K562 (cell line): ENCODE data around the gene SCGB1D4. TPM values are rescaled to one million over a fixed set of nuclear protein-coding genes. Genes with fewer than 3 reads are reported as not detected.
A peak's percentile ranks its signal among the peaks of the same experiment; 100 is the strongest.

Source experiments
- MCM2 ChIP-seq: fragments of 450-650 bp; IDR thresholded peaks from 2 replicates; pipeline ENCODE4 v1.6.1; 2017; ENCODE audit warnings: low read depth, mild to moderate bottlenecking
- MECOM ChIP-seq: fragments of 250-450 bp; sonication (Bioruptor Pico); IDR thresholded peaks from 2 replicates; pipeline ENCODE4 v1.8.0; 2022; ENCODE audit warnings: inconsistent platforms
- RAD21 ChIP-seq, 2 experiments: fragments of 250-450 bp in 1 of 2; fragments of 450-650 bp in 1 of 2; sonication (Bioruptor Pico) in 1 of 2; formaldehyde crosslinking in 1 of 2; IDR thresholded peaks in 1 of 2; conservative IDR thresholded peaks in 1 of 2; 2 replicates each; pipeline versions ENCODE4 v1.4.0 to v1.8.0; 2020 to 2022; ENCODE audit warnings: mild to moderate bottlenecking in 2 of 2, moderate library complexity in 1 of 2
- TEAD4 ChIP-seq, 2 experiments: sonication (generic) in 1 of 2; formaldehyde crosslinking in 1 of 2; IDR thresholded peaks; 2 replicates each; pipeline versions ENCODE4 v1.6.1 to v1.8.0; 2012 to 2022; ENCODE audit warnings: borderline replicate concordance in 1 of 2, inconsistent platforms in 1 of 2, low read length in 1 of 2, mild to moderate bottlenecking in 1 of 2, missing genetic modification reagents in 1 of 2
- WHSC1 ChIP-seq: IDR thresholded peaks from one replicate; pipeline ENCODE4 v1.6.1; 2012; ENCODE audit warnings: low read length, control low read depth, inconsistent platforms
- ZNF589 ChIP-seq: fragments of 200-800 bp; sonication (Bioruptor generic); IDR thresholded peaks from 2 replicates; pipeline ENCODE4 v1.6.1; 2016; ENCODE audit warnings: low read depth, missing genetic modification characterization, missing compliant biosample characterization
- polyA plus RNA-seq, 8 experiments: library from polyadenylated mRNA; depleted of rRNA in 4 of 8; stranded (reverse) in 5 of 8; unstranded in 3 of 8; fragments of >200 nt; fragmentation: Nextera tagmentation in 2 of 8; fragmentation: Illumina TruSeq in 1 of 8; extraction: Ambion mirVana in 2 of 8; extraction: Trizol in 1 of 8; gene quantifications; 2 replicates each; pipeline versions ENCODE4 v1.2.1 to v1.2.3, GENCODE V29; 2011 to 2014; ENCODE audit warnings: inconsistent platforms in 1 of 8, missing spikeins in 1 of 8
- total RNA-seq, 7 experiments: library from RNA; depleted of rRNA in 6 of 7; stranded (reverse); fragments of >200 nt in 6 of 7; fragmentation: Illumina TruSeq in 2 of 7; extraction: Trizol in 2 of 7; gene quantifications; 2 replicates each; pipeline versions ENCODE4 v1.2.1 to v1.2.3, GENCODE V29; 2011 to 2021; ENCODE audit warnings: low replicate concordance in 1 of 7
- TF ChIP-seq, protein P1 (sequence below): fragments of 450-650 bp; IDR thresholded peaks from 2 replicates; pipeline ENCODE4 v1.7.1; 2018; ENCODE audit warnings: mild to moderate bottlenecking, low read depth; ENCODE audit not compliant: partially characterized antibody
- TF ChIP-seq, protein P2 (sequence below): sonication (generic); IDR thresholded peaks from 2 replicates; pipeline ENCODE4 v1.6.1; 2016
- TF ChIP-seq, protein P3 (sequence below): sonication (generic); formaldehyde crosslinking; IDR thresholded peaks from 2 replicates; pipeline ENCODE4 v1.8.0; 2023; ENCODE audit warnings: mild to moderate bottlenecking, missing genetic modification reagents
- TF ChIP-seq, protein P4 (sequence below): fragments of 450-650 bp; IDR thresholded peaks from 2 replicates; pipeline ENCODE4 v1.6.1; 2016; ENCODE audit warnings: mild to moderate bottlenecking, moderate library complexity

Gene SCGB1D4
- total and polyA plus RNA-seq, 9 of the 15 experiments (the other 6 are each of a cell fraction or from before 2014, with no cell fraction given) = not detected

DNA sequence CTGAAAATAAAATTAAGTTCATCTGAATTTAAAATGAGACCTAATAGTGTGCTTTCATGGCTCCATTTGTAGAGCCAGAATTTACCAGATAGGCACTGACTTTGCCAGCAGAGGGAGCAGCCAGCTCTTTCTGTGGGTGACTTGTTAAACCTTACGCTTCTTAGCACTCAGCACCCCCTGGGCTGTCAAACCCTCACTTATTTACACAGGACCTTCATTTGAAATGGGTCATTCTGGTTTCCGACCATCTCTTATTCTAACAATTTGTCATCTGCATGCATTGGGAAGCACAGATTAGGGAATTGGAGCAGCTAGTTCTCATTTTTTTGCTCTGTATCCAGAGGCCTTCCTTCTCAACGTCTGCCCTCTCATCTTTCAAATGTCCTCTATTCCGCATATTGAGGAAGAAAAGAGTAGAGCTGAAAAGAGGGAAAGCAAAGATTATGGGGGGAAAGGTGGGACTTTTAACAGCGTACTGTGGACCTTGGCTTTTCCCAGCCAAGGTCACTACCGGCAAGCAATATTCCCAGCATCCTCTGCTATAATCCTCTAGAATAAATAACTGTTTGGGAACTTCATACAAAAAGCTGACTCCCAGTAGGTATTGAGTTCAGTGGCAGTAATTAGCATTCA lies 41.5 kb upstream of the SCGB1D4 start (continued):
- TF ChIP-seq, protein P1, sequence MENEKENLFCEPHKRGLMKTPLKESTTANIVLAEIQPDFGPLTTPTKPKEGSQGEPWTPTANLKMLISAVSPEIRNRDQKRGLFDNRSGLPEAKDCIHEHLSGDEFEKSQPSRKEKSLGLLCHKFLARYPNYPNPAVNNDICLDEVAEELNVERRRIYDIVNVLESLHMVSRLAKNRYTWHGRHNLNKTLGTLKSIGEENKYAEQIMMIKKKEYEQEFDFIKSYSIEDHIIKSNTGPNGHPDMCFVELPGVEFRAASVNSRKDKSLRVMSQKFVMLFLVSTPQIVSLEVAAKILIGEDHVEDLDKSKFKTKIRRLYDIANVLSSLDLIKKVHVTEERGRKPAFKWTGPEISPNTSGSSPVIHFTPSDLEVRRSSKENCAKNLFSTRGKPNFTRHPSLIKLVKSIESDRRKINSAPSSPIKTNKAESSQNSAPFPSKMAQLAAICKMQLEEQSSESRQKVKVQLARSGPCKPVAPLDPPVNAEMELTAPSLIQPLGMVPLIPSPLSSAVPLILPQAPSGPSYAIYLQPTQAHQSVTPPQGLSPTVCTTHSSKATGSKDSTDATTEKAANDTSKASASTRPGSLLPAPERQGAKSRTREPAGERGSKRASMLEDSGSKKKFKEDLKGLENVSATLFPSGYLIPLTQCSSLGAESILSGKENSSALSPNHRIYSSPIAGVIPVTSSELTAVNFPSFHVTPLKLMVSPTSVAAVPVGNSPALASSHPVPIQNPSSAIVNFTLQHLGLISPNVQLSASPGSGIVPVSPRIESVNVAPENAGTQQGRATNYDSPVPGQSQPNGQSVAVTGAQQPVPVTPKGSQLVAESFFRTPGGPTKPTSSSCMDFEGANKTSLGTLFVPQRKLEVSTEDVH = no peak
- TF ChIP-seq, protein P2, sequence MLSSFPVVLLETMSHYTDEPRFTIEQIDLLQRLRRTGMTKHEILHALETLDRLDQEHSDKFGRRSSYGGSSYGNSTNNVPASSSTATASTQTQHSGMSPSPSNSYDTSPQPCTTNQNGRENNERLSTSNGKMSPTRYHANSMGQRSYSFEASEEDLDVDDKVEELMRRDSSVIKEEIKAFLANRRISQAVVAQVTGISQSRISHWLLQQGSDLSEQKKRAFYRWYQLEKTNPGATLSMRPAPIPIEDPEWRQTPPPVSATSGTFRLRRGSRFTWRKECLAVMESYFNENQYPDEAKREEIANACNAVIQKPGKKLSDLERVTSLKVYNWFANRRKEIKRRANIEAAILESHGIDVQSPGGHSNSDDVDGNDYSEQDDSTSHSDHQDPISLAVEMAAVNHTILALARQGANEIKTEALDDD = peak; percentile 69
- TF ChIP-seq ZNF589 (no peak), MCM2 (no peak), TEAD4 (IDR thresholded peaks at IDR 0.05; ENCODE audit: low read length) (no peak), TEAD4 (CRISPR knock-in tag; IDR thresholded peaks at IDR 0.05; ENCODE audit: borderline replicate concordance) (no peak), WHSC1 (no peak), RAD21 (CRISPR knock-in tag; conservative IDR thresholded peaks at IDR 0.05 in 1 of 2, IDR thresholded peaks at IDR 0.05 in 1 of 2) (peak; percentile 65 to 79), MECOM (CRISPR knock-in tag) (no peak)
- TF ChIP-seq, protein P3, sequence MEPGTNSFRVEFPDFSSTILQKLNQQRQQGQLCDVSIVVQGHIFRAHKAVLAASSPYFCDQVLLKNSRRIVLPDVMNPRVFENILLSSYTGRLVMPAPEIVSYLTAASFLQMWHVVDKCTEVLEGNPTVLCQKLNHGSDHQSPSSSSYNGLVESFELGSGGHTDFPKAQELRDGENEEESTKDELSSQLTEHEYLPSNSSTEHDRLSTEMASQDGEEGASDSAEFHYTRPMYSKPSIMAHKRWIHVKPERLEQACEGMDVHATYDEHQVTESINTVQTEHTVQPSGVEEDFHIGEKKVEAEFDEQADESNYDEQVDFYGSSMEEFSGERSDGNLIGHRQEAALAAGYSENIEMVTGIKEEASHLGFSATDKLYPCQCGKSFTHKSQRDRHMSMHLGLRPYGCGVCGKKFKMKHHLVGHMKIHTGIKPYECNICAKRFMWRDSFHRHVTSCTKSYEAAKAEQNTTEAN (CRISPR knock-in tag) = no peak
- TF ChIP-seq, protein P4, sequence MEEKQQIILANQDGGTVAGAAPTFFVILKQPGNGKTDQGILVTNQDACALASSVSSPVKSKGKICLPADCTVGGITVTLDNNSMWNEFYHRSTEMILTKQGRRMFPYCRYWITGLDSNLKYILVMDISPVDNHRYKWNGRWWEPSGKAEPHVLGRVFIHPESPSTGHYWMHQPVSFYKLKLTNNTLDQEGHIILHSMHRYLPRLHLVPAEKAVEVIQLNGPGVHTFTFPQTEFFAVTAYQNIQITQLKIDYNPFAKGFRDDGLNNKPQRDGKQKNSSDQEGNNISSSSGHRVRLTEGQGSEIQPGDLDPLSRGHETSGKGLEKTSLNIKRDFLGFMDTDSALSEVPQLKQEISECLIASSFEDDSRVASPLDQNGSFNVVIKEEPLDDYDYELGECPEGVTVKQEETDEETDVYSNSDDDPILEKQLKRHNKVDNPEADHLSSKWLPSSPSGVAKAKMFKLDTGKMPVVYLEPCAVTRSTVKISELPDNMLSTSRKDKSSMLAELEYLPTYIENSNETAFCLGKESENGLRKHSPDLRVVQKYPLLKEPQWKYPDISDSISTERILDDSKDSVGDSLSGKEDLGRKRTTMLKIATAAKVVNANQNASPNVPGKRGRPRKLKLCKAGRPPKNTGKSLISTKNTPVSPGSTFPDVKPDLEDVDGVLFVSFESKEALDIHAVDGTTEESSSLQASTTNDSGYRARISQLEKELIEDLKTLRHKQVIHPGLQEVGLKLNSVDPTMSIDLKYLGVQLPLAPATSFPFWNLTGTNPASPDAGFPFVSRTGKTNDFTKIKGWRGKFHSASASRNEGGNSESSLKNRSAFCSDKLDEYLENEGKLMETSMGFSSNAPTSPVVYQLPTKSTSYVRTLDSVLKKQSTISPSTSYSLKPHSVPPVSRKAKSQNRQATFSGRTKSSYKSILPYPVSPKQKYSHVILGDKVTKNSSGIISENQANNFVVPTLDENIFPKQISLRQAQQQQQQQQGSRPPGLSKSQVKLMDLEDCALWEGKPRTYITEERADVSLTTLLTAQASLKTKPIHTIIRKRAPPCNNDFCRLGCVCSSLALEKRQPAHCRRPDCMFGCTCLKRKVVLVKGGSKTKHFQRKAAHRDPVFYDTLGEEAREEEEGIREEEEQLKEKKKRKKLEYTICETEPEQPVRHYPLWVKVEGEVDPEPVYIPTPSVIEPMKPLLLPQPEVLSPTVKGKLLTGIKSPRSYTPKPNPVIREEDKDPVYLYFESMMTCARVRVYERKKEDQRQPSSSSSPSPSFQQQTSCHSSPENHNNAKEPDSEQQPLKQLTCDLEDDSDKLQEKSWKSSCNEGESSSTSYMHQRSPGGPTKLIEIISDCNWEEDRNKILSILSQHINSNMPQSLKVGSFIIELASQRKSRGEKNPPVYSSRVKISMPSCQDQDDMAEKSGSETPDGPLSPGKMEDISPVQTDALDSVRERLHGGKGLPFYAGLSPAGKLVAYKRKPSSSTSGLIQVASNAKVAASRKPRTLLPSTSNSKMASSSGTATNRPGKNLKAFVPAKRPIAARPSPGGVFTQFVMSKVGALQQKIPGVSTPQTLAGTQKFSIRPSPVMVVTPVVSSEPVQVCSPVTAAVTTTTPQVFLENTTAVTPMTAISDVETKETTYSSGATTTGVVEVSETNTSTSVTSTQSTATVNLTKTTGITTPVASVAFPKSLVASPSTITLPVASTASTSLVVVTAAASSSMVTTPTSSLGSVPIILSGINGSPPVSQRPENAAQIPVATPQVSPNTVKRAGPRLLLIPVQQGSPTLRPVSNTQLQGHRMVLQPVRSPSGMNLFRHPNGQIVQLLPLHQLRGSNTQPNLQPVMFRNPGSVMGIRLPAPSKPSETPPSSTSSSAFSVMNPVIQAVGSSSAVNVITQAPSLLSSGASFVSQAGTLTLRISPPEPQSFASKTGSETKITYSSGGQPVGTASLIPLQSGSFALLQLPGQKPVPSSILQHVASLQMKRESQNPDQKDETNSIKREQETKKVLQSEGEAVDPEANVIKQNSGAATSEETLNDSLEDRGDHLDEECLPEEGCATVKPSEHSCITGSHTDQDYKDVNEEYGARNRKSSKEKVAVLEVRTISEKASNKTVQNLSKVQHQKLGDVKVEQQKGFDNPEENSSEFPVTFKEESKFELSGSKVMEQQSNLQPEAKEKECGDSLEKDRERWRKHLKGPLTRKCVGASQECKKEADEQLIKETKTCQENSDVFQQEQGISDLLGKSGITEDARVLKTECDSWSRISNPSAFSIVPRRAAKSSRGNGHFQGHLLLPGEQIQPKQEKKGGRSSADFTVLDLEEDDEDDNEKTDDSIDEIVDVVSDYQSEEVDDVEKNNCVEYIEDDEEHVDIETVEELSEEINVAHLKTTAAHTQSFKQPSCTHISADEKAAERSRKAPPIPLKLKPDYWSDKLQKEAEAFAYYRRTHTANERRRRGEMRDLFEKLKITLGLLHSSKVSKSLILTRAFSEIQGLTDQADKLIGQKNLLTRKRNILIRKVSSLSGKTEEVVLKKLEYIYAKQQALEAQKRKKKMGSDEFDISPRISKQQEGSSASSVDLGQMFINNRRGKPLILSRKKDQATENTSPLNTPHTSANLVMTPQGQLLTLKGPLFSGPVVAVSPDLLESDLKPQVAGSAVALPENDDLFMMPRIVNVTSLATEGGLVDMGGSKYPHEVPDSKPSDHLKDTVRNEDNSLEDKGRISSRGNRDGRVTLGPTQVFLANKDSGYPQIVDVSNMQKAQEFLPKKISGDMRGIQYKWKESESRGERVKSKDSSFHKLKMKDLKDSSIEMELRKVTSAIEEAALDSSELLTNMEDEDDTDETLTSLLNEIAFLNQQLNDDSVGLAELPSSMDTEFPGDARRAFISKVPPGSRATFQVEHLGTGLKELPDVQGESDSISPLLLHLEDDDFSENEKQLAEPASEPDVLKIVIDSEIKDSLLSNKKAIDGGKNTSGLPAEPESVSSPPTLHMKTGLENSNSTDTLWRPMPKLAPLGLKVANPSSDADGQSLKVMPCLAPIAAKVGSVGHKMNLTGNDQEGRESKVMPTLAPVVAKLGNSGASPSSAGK = no peak
